ENCODE results near the gene PDE11A.
A peak's percentile ranks its signal among the peaks of the same experiment; 100 is the strongest.

PDE11A gene

DNA sequence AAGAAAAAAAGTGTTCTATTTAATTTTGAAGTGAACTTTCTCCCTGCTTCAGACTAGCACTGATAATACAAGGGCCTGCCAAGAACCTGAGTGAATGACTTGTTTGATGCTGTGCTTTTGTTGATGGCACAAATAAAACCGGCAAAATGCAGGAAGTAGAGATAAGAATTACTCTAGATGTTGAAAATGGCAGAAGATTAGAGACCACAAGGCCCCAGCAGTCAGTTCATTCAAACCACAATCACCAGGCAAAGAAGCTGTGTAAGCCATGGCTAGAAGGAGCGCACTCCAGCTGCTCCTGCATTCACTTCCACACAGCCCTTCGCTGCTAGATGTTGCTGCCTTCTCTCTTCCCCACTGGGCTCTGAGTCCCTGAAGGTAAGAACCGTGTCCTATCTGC is 383.0 kb downstream of the PDE11A start:
- no peak for DNase-seq

DNA sequence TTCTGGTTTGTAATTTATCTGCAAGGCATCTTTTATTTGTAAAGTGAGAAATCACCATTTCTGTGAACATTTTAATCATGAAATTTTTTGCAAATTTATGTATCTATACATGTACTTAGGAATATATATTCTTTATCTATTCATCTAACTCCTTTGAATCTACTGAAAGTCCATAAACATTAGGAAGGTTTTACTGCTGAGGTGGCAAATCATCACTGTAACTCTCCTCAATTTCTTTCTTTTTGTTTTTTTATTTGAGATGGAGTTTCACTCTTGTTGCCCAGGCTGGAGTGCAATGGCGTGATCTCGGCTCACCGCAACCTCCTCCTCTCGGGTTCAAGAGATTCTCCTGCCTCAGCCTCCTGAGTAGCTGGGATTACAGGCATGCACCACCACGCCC is 383.7 kb downstream of the PDE11A start:
- DNase-seq, result no peak

- DNase-seq, result no peak
These were observed 388.9 kb downstream of the PDE11A start for GRCh38 chr2:177683661-177684069.

GRCh38 chr2:177682836-177683660 is 389.5 kb downstream of the PDE11A start:
- DNase-seq, result no peak

DNA sequence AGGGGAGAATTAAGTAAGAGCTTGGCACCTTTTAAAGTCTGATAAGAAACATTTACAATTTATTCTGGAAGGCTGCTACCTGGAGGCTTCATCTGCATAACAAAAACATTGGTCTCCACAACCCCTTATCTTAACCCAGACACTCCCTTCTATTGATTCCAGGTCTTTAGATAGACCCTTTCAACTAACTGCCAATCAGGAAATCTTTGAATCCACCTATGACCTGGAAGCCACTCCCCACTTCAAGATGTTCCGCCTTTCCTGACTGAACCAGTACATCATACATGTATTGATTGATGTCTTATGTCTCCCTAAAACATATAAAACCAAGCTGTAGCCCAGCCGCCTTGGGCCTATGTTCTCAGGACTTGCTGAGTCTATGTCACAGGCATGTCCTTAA is 390.6 kb downstream of the PDE11A start:
- no peak for DNase-seq

- DNase-seq, result no peak
These were observed 391.5 kb downstream of the PDE11A start for GRCh38 chr2:177680866-177681712.

GRCh38 chr2:177679611-177680605 is 392.7 kb downstream of the PDE11A start:
- no peak for DNase-seq

- no peak for DNase-seq
These were observed 393.6 kb downstream of the PDE11A start for GRCh38 chr2:177678939-177679338.

DNA sequence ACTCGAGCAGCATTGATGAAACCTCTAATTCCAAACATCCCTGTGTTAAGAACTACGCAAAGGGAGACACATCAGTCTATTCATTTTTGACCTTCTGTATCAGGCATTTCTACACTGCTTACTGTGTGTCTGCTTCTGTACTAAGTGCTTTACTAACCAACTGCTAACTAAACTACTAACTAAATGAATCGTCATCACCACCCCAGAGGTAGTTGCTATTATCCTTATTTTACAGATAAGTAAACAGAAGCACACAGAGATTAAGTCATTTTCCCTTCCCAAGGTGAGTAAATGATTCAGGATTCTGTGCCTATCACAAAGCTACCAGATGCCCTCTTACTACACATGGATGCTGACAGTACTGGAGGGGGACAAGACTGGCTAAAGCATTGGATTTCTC is 395.9 kb downstream of the PDE11A start:
- DNase-seq, result no peak

- DNase-seq, result no peak
These were observed 396.8 kb downstream of the PDE11A start for GRCh38 chr2:177675825-177676224.

DNA sequence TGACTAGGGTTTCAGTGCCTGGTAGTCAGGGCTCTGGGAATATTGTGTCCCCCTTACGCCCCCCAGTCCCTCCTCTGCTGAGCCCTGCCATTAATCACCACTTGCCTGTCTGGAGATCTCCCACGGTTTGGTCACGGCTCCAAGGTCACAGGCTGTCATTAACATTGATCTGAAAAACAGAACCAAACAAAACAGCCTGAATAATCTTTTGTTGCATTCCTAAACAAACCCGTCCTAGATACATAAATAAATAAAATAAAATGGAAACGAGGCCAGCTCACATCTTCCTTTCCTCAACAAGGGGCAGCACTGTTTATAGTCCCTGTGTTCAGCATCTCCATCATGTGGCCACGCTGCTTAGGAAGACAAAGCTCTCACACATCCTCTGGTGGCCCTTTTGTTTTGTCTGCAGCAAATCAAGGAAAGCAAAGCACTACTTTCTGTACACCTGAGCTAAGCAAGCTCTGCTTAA is 397.2 kb downstream of the PDE11A start:
- DNase-seq, result no peak

DNA sequence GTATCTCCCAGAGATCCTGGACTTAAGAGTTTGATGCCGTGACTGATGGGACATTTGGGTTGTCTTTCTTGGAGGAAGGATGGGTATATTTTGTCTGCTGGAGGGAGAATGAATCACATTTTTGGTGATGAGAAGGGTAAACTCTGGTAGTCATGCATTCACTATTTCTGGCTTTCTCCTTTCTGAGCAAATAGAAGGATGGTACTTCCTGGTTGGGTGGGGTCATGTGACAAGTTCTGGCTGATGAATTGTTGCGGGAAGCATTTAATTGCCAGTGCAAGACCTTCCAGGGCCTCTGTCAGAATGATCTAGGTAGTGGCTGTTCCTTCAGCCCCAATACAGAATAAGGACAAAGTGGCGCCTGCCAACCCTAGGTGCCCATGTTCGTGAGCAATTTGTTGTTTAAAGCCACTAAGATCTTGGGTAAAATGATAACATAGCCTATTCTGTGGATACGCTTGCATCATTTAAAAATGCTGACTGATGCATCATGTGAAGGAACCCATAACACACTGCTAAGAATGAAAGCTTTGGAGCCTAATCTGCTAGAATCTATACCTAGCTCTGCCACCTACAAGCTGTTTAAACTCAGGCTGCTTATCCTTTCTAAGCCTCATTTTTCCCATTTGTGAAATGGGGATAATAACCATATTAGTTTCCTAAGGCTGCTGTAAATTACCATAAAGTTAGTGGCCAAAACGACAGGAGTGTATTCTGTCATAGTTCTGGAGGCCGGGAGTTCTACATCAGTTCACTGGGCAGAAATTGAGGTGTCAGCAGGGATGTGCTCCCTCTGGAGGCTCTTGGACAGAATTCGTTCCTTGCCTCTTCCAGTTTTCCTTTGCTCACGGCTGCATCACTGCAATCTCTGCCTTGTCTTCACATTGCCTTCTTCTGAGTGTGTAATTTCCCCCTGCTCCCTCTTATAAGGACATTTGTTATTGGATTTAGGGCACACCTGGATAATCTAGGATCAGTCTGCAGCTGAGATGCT is 398.7 kb downstream of the PDE11A start:
- no peak for DNase-seq

DNA sequence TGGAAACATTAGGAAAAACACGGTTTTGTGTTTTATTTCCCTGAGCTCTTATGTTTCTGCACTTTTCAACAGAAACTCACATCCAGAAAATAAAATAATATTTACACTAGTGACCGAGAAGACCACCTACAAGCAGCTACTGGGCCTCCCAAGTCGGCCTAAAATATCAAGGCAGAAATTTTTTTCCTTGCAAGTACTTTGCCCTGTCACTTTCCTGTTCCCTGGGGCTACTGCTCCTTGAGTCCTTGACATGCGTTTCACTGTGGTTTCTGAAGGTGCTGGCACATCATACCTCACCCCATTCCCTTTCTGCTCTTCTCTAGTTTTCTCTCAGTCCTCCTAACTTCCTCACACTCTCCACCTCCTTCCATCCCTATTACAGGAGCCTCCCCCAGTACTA is 400.9 kb downstream of the PDE11A start:
- no peak for DNase-seq

DNA sequence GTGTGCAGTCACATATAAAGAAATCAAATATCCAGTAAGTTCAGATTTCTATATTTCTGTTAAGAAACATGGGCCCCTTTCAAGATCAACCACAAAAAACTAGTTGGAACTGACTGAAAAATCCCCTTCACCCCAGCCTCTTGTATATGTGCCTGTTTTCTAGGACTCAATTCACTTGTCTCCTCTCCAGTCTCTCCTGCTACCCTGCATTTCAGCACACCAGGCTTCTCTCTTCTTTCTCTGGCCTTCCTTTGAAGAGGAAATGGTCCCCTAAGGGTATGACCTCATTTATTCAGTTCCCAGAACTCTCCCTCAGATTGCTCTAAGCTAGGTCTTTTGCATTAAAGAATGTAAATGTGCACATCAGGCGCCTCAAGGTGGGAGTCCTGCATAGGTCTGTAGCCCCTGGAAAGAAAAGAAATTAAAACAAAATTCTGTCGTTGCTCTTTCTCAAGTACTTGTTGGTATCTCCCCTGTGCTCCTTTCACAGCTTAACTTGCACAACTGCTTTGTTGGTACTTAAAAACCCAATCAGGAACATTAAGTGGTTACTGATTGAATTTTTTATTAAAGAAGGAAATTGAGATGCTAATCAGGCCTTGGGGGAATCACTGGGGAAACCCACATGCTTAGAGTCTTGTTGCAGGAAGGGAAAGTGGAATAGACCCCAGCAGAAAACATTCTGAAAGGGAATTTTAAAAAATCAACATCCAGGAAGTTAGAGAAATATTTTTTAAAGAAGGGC is 401.6 kb downstream of the PDE11A start:
- peak; percentile 26 for DNase-seq

- DNase-seq, result no peak
These were observed 402.8 kb downstream of the PDE11A start for GRCh38 chr2:177669625-177670330.

DNA sequence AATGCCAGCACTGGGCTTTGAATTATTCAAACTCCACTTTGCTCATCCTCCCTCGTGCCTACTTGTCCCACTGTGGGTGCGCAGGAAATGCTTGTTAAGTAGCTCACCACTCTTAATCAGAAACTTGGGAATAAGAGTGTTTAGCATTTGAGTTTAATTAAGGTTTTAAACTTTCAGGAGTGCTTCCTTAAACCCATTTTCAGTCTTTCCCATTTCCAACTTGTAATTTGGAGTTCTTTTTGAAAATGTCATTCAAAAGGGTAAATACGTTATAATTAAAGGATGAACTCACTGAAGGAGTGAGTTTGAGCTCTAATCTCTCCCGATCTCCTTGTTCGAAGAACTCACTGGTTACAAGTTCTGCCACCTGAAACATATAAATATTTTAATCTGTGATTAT is 403.4 kb downstream of the PDE11A start:
- no peak for DNase-seq

DNA sequence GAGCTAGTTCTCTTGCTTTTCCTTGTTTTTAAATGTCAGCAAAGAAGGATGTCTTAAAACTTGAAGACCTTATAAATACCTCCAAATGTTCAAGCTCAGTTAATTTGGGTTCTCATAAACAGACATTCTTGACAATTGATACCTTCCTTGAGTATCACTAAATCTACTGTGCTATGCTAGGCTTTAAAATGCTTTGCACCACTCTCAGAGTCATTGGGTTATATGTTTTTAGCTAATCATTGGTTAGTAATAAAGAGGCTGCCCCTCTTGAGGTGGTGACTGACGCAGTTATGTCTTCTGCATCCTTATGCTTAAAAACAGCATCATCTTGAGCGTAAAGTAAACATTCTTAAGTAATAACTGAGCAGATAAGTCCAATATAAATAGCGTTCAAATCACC is 404.0 kb downstream of the PDE11A start:
- no peak for DNase-seq

DNA sequence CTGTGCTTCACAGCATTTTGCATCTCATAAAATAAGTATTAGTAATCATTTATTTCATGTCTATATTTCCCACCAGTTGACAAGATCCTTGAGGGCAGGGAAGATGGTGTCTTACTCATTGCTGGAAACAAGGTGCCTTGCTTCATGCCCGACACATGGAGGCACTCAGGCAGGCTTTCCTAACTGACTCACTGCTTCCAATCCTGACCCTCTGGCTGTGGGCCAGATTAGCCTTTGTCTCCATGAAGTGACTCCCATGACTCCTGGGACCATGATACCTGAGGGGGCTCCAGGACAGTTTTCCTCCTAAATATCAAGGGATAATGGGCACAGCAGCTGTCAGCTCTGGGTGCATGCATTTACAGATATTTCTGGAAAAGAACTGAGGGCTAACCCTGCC is 405.0 kb downstream of the PDE11A start:
- no peak for DNase-seq

GRCh38 chr2:177666408-177666807 is 406.2 kb downstream of the PDE11A start:
- peak; percentile 49 for DNase-seq

DNA sequence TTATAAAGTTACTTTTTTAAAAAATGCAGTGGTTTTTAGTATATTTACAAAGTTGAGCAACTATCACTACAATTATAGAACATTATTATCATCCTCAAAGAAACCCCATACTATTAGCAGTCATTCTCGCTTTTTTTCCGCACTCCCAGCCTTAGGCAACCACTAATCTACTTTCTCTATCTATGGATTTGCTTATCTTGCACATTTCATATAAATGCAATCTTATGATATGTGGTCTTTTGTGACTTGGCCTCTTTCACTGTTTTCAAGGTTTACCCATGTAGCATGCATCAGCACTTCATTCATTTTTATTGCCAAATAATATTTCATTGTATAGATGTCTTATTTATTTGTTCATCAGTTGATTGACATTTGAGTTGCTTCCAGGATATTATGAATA is 406.6 kb downstream of the PDE11A start:
- no peak for DNase-seq
